ENCODE measurements around the gene CHI3L1.

CHI3L1 gene

DNA sequence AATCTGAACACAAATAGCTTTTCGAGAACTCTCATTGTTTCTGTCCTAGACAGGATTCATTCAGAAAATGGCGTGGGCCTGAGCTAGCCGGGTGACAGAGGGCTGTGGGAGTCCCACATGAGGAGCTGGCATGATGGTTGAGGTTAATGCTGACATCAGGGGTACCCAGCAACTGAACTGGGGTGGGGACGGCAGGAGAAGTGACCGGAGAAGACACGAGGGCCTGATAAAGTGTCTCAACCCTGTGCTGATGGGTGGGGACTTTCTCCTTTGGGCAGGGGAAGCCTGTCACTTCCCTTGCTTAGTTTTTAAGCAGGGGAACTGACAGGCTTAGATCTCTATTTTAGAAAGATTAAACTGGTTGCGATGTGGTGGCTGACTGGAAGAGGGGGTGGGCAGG, 28.4 kb upstream of the CHI3L1 start:
- no peak overlapping the region for H3K27ac Mint-ChIP-seq
- H3K27me3 Mint-ChIP-seq (ENCODE audit: low read depth) = peaks cover 9% of the 10 kb centered on the region
- H3K4me1 Mint-ChIP-seq (ENCODE audit: low read depth) = peaks cover 2% of the 10 kb centered on the region
- no peaks in the 10 kb centered on the region for H3K36me3 Mint-ChIP-seq (ENCODE audit: low read depth)
- no peaks in the 10 kb centered on the region for H3K9me3 Mint-ChIP-seq
- H3K4me3 Mint-ChIP-seq = no peak overlapping the region

DNA sequence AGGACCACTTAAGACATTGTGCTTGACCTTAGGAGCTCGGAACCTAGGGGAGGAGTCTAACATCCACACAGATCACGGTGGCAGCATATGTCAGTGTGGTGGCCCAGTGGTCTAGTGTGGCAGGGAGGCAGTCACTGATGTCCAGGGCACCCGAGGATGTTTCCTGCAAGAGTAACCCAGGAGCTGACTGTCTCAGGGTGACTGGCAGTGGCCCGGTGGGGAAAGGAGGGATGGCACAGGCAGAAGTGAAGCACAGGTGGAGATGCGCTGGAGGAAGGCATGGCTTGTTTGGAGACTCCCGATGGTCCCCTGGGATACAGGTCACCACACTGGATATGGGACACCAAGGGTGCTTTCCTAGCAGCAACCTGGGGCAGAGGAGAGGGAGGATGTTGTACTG, 26.6 kb upstream of the CHI3L1 start:
- H3K27me3 Mint-ChIP-seq (ENCODE audit: low read depth) = peaks cover 4% of the 10 kb centered on the region
- H3K9me3 Mint-ChIP-seq = no peaks in the 10 kb centered on the region
- peaks cover 2% of the 10 kb centered on the region for H3K4me1 Mint-ChIP-seq (ENCODE audit: low read depth)
- no peaks in the 10 kb centered on the region for H3K36me3 Mint-ChIP-seq (ENCODE audit: low read depth)
- no peak overlapping the region for H3K27ac Mint-ChIP-seq
- no peak overlapping the region for H3K4me3 Mint-ChIP-seq

DNA sequence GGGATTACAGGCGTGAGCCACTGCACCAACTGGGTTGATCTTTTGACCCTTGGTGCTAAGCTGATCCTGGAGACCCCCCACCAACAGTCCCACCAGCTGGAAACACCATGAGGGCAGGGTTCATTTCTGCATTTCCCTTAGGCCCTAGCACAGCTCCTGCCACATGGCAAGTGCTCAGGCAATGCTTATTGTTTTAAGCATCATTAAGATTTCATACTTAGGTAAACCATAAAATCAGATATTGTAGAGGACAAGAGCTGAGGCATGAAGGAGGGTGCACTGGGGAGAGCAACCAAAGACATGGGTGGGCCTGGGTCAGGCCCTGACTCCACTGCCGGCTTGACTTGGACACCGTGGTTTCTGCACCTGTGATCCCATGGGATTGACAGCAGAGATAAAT, 25.3 kb upstream of the CHI3L1 start:
- H3K9me3 Mint-ChIP-seq = no peaks in the 10 kb centered on the region
- H3K36me3 Mint-ChIP-seq (ENCODE audit: low read depth) = no peaks in the 10 kb centered on the region
- no peak overlapping the region for H3K27ac Mint-ChIP-seq
- H3K4me1 Mint-ChIP-seq (ENCODE audit: low read depth) = peaks cover 2% of the 10 kb centered on the region
- no peak overlapping the region for H3K4me3 Mint-ChIP-seq
- H3K27me3 Mint-ChIP-seq (ENCODE audit: low read depth) = peaks cover 10% of the 10 kb centered on the region

DNA sequence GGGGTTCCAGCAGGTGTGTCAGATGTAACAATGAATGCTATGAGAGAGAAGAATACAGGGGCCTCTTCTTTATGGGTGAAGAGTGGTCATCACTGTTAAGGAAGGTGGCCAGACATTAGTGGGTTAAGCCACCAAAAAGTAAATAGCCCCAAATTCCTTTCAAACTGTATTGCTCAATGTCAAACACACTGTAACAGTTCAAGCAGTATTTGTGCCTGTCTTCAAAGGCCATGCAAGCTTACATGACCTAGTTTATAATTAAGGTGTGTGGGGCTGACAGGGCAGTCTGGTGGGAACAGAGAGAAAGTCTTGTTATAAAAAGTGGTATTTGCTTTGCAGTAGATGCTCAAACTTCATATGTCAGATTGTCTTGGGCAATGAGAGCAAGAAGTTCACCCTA, 24.5 kb upstream of the CHI3L1 start:
- Mint-ChIP-seq H3K27ac (no peak overlapping the region), H3K4me3 (no peak overlapping the region), H3K4me1 (ENCODE audit: low read depth) (peaks cover 2% of the 10 kb centered on the region), H3K27me3 (ENCODE audit: low read depth) (peaks cover 6% of the 10 kb centered on the region), H3K9me3 (no peaks in the 10 kb centered on the region), H3K36me3 (ENCODE audit: low read depth) (no peaks in the 10 kb centered on the region)

DNA sequence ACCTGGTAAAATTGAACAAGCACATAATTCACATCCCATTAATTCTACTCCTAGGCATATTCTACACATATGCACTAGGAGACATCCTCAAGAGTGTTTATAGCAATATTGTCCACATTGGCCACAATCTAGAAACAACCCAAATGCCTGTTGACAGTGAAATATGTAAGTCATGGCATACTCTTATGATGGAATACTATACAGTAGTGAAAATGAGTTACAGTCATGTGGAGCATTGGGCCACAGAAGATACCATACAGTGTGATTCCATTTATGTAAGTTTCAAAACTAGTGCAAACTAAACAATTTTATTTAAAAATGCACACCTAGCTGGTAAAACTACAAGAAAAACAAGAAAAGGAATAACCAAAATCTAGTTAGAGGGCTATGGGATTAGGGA, 23.8 kb upstream of the CHI3L1 start:
- no peaks in the 10 kb centered on the region for H3K36me3 Mint-ChIP-seq (ENCODE audit: low read depth)
- H3K4me1 Mint-ChIP-seq (ENCODE audit: low read depth) = peaks cover 2% of the 10 kb centered on the region
- no peak overlapping the region for H3K27ac Mint-ChIP-seq
- no peak overlapping the region for H3K4me3 Mint-ChIP-seq
- H3K27me3 Mint-ChIP-seq (ENCODE audit: low read depth) = peaks cover 6% of the 10 kb centered on the region
- no peaks in the 10 kb centered on the region for H3K9me3 Mint-ChIP-seq

DNA sequence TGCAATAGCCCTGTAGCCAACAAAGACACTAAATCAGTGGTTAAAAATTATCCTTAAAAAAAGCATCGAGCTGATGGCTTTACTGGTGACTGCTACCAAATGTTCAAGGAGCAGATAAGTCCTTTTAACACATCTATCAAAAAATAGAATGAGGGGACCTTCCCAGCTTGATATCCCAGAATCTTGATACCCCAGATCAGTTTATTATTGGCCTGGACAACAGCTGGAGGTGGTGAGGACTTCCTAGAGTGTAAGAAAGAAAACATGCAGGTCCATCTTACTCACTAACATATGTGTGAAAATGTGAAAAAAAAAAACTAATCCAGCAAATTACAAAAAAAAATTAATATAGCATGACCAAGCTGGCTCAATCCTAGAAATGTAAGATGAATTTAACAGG, 21.7 kb upstream of the CHI3L1 start:
- no peaks in the 10 kb centered on the region for H3K4me1 Mint-ChIP-seq (ENCODE audit: low read depth)
- H3K27me3 Mint-ChIP-seq (ENCODE audit: low read depth) = peaks cover 11% of the 10 kb centered on the region
- no peak overlapping the region for H3K27ac Mint-ChIP-seq
- no peaks in the 10 kb centered on the region for H3K9me3 Mint-ChIP-seq
- no peak overlapping the region for H3K4me3 Mint-ChIP-seq
- H3K36me3 Mint-ChIP-seq (ENCODE audit: low read depth) = no peaks in the 10 kb centered on the region

DNA sequence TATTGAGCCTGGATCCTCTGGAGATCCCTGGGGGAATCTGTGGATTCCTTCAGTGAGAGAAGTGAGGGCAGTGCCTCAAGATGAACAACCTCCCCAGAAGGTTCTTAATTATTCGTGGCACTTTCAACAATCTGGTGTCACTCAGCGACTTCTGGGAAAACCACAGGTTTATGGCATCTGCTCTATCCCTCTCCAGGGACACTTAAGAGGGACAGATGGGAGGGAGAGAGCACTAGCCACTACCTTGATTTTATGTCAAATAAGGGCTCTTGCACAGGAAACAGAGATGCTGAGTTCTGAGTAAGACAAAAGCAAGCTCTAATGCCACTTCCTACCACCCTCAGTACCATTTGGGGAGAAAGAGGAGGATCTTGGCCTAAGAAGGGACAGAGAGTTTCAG, 21.2 kb upstream of the CHI3L1 start:
- H3K9me3 Mint-ChIP-seq = no peaks in the 10 kb centered on the region
- no peaks in the 10 kb centered on the region for H3K36me3 Mint-ChIP-seq (ENCODE audit: low read depth)
- peaks cover 14% of the 10 kb centered on the region for H3K27me3 Mint-ChIP-seq (ENCODE audit: low read depth)
- no peak overlapping the region for H3K4me3 Mint-ChIP-seq
- H3K27ac Mint-ChIP-seq = no peak overlapping the region
- H3K4me1 Mint-ChIP-seq (ENCODE audit: low read depth) = no peaks in the 10 kb centered on the region

DNA sequence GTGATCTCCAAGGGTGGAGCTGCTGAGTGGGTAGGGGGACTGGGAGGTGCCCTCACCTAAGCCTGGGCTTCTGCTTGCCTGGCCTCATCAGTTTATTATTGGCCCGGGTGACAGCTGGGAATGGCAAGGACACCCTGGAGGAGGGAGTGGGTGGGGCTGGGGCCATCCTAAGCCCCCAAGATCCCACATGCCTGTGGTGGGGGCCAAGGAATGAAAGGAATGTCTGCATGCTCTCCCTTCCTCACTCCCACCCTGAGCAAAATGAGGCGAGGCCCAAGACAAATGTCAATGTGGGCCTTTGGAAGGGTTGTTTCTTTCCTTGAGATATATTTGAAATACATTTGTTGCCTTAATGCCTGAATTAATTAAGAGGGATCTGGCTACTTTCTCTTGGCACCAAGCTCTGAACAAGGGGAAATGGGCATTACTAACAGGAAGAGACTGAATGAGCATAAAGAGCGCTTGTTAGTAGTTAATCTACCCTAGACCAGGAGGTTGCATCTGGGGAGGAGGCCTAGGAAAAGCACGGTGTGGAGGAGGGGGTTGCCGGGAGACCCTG, 19.7 kb upstream of the CHI3L1 start:
- H3K4me3 Mint-ChIP-seq = no peak overlapping the region
- H3K27ac Mint-ChIP-seq = no peak overlapping the region
- peaks cover 15% of the 10 kb centered on the region for H3K27me3 Mint-ChIP-seq (ENCODE audit: low read depth)
- H3K9me3 Mint-ChIP-seq = no peaks in the 10 kb centered on the region
- no peaks in the 10 kb centered on the region for H3K36me3 Mint-ChIP-seq (ENCODE audit: low read depth)
- no peaks in the 10 kb centered on the region for H3K4me1 Mint-ChIP-seq (ENCODE audit: low read depth)

DNA sequence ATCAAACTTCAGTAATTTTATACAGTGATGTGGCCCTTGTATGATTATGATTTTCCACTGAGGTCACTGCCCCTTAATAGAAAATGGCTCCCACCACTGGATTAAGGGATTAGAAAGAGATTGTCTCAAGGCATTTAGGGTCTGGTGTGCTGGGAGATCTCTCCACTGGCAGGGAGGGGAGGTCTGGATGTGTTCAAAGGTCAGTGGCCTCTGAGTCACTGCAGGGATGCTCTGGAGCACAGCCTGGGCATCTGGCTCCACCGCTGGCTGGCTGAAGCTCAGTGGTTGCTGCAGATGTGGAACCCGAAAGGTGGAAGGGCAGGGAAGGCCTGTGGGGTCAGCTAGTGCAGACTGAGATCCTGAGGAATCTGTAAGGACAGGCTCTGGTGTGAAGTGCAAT, 18.3 kb upstream of the CHI3L1 start:
- peaks cover 28% of the 10 kb centered on the region for H3K27me3 Mint-ChIP-seq (ENCODE audit: low read depth)

DNA sequence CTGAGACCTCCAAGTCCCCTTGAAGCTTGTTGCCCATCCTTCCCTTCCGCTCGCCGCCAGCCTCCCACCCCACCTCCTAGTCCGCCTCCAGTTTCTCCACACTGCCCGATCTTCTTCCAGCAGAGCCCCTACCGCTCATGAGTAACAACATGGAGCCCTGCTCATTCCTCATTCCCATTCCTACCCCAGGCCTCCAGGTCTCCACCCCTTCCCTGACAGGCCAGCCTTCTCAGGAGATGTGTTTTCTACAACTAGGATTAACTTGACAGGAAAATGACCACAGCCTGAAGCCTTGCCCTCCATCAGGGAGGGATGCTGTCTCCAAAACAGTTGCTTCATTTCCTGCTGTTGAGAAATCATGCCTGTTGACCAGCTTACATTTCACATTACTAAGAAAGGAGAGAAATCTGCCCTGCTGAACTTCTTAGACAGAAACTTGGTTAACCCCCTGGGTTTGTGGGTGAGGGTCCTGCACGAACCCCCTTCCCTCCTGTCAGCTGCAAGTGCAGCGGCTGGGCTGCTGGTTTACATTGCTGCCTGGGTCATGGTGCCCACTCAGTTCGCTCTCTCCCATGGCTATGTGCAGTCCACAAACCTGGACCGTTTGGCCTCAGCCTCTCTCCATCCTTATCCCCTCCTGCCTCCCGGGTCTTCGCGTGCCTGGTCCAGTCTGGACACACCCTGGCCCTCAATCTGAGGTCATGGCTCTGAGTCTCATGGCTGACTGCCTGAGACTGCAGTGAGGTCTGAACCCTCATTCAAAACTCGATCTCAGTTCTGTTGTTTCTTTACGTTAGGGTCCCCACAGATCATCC, 16.1 kb upstream of the CHI3L1 start:
- peaks cover 28% of the 10 kb centered on the region for H3K27me3 Mint-ChIP-seq (ENCODE audit: low read depth)

More for the DNA sequence above, 18.3 kb upstream of the CHI3L1 start:
- H3K9me3 Mint-ChIP-seq = no peaks in the 10 kb centered on the region
- H3K27ac Mint-ChIP-seq = no peak overlapping the region
- H3K36me3 Mint-ChIP-seq (ENCODE audit: low read depth) = no peaks in the 10 kb centered on the region
- H3K4me3 Mint-ChIP-seq = no peak overlapping the region
- H3K4me1 Mint-ChIP-seq (ENCODE audit: low read depth) = no peaks in the 10 kb centered on the region

DNA sequence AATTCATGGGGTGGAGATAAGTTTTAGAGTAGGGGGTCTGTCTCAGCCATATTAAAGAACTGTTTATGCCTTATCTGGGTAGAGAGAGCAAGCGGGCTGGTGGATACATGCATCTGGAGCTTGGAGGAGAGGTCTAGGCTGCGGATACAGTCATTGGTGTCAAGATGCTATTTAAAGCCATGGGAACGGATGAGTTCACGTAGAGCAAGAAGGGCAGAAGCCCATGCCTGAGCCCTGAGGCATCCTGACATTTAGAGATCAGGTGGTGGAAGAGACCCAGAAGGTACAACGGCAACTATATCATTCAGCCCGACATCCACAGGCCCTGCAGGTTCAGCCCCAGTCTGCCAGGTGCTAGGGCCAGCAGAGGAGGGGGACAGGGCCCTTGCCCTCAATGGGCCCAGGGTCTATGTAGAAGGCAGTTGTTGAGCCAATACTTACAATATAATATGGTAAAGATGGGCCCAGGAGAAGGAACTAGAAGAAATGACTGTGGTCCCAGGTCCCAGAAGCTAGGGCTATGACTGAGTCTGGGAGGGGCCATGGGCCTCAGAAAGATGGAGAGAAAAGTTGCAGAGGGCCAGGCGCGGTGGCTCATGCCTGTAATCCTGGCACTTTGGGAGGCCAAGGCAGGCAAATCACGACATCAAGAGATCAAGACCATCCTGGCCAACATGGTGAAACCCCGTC, 15.2 kb upstream of the CHI3L1 start:
- Mint-ChIP-seq H3K36me3 (ENCODE audit: low read depth) (no peaks in the 10 kb centered on the region), H3K27me3 (ENCODE audit: low read depth) (peaks cover 28% of the 10 kb centered on the region), H3K4me1 (ENCODE audit: low read depth) (no peaks in the 10 kb centered on the region), H3K4me3 (no peak overlapping the region), H3K9me3 (peaks cover 4% of the 10 kb centered on the region), H3K27ac (no peak overlapping the region)

More for the DNA sequence above, 16.1 kb upstream of the CHI3L1 start:
- H3K27ac Mint-ChIP-seq = no peak overlapping the region
- no peaks in the 10 kb centered on the region for H3K9me3 Mint-ChIP-seq
- H3K36me3 Mint-ChIP-seq (ENCODE audit: low read depth) = no peaks in the 10 kb centered on the region
- H3K4me1 Mint-ChIP-seq (ENCODE audit: low read depth) = no peaks in the 10 kb centered on the region
- H3K4me3 Mint-ChIP-seq = no peak overlapping the region

DNA sequence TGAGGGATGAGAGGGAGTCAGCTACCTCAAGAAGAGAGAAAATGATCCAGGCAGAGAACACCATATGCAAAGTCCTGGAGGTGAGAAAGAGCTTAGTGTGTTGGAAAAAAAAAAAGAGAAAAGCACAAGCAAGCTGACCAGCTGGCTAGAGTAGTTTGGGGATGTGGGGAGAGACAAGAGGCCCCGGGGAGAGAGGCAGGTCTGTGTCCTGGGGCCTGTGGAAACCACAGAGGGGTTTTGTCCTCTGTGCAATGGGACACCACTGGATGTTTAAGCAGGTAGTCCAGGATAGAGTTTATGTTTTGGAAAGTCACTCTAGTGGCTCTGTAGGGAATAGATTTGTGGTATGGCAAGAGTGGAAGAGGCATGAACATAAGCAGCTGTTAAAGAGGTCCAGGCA, 14.4 kb upstream of the CHI3L1 start:
- Mint-ChIP-seq H3K36me3 (ENCODE audit: low read depth) (no peaks in the 10 kb centered on the region), H3K9me3 (peaks cover 4% of the 10 kb centered on the region), H3K4me1 (ENCODE audit: low read depth) (no peaks in the 10 kb centered on the region), H3K27me3 (ENCODE audit: low read depth) (peaks cover 28% of the 10 kb centered on the region), H3K4me3 (no peak overlapping the region), H3K27ac (no peak overlapping the region)

DNA sequence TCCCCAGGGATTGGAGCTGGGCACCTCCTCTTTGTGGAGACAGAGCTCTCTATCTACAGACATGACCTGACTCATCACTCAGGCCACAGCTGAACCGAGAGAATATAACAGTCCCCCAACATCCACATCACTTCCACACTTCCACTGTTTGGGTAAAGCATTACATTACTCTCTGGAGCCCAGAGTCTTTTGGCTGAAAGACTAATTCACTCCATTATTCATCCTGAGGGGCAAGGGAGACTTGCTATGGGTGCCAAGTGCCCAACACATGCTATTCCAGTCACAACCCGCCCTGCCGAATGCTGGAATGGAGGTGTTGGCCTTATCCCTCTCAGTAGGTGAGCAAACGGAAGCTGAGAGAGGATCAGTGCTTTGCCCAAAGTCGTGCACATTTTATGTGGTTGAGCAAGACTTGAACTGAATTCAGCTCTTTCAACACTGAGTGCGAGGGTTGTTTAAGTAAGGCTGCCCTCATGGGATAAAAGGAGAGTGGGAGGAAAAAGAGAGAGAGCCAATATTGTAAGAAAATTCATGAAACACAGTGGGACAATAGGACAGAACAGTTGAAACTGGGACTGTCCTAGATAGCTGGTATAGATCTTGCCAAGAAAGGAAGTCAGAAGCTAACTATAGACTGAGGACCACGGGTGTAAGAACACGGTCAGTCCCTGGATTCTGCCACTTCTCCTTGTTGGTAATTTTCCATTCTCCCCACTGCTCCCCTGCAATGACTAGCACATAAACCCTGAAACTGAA, 13.5 kb upstream of the CHI3L1 start:
- Mint-ChIP-seq H3K9me3 (peaks cover 4% of the 10 kb centered on the region), H3K27ac (no peak overlapping the region), H3K4me3 (no peak overlapping the region), H3K36me3 (ENCODE audit: low read depth) (no peaks in the 10 kb centered on the region), H3K4me1 (ENCODE audit: low read depth) (no peaks in the 10 kb centered on the region), H3K27me3 (ENCODE audit: low read depth) (peaks cover 28% of the 10 kb centered on the region)

DNA sequence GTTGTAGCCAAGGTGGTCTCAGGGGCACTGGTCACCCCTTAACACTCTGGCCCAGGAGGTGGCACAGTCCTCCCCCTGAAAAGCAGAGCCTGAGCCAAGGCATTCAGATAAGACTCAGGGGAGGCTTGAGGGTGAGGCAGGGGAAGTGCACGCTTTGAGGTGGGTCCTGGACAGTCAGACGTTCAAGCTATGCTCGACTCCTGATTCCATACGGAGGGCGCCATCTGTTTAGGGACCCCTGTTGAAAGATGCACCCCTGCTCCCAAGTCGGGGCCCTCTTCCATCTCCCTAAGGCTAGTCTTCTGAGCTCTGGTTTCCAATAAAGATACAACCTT, 12.9 kb upstream of the CHI3L1 start:
- no peak overlapping the region for H3K27ac Mint-ChIP-seq
- H3K27me3 Mint-ChIP-seq (ENCODE audit: low read depth) = peaks cover 28% of the 10 kb centered on the region
- no peaks in the 10 kb centered on the region for H3K36me3 Mint-ChIP-seq (ENCODE audit: low read depth)
- no peaks in the 10 kb centered on the region for H3K4me1 Mint-ChIP-seq (ENCODE audit: low read depth)
- peaks cover 4% of the 10 kb centered on the region for H3K9me3 Mint-ChIP-seq
- no peak overlapping the region for H3K4me3 Mint-ChIP-seq

Measured in T-helper 1 cell treated with Interleukin-12 subunit alpha and Interleukin-12 subunit beta and Interleukin-4 antibody, amounts not matched to agents 30 μg/mL and 1 μg/mL, for 36 hours (primary cell).